Endometrium (tissue), 2 donors: Measurements from ENCODE around the gene SFXN2.
A peak's percentile ranks its signal among the peaks of the same experiment; 100 is the strongest.

Experiments used
- FAIRE-seq: peaks from 2 replicates; lab custom pipeline; 2012; peaks lifted over from hg19 to GRCh38; lab: Jason Lieb, UNC
- donor health status: control.
- donor health status: control.

Gene SFXN2

GRCh38 chr10:102776779-102777456 lies 62.5 kb downstream of the SFXN2 start:
- FAIRE-seq, result peak; percentile 46

GRCh38 chr10:102777711-102778453 lies 63.4 kb downstream of the SFXN2 start:
- no peak for FAIRE-seq

GRCh38 chr10:102778781-102779180 lies 64.3 kb downstream of the SFXN2 start:
- FAIRE-seq, result no peak

GRCh38 chr10:102779680-102780526 lies 65.5 kb downstream of the SFXN2 start:
- FAIRE-seq, result no peak

DNA sequence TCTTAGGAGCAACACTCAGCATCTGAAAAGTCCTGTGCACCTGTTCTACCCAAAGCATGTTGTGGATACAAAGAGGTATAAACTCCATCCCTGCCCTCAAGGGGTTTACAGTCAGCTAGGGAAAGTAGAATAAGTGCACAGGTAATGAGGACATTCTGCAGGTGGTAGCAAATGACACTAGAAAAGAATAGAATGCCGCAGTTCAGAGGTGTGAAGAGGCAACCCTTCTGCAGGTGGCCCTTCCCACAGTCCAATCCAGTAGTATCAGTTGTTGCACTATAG lies 66.0 kb downstream of the SFXN2 start:
- no peak for FAIRE-seq

DNA sequence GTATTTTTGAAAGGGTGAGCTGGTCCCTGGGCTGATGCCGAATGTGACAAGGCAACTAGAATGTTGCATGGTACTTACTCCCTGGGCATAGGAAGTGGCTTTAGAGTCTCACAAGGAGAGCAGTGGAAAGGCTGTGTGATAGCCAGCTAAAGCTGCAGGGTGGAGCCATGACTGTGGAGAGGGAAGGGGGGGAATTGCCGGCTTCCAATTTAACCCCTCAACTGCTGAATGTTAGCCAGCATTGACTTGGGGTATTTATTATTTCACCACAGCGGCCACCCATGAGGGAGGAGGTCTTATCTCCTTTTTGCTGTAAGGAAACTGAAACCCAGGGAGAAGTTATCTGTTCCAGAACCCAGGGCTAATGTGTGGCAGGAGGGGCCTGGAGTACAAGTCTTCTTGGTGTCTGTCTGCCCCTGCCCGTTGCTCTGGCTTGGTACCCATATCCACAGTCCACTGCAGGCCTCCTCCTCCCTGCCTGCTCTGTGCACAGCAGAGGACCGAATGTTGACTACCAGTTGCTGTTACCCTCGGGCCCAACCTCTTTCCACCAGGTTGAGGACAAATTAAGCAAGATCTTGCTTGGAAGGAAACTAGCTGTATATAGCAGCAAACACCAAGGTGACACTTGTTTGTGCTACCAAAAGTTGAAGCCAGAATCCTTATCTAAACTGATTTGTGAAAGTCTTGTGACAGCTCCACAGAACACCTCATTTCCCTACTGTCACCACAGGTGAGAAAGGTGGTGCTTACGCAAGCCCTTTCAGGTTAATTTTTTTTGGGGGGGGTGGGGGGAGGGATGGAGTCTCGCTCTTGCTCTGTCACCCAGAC lies 66.9 kb downstream of the SFXN2 start:
- FAIRE-seq, result no peak

- FAIRE-seq, result no peak
These were observed 67.6 kb downstream of the SFXN2 start for GRCh38 chr10:102781921-102782557.

DNA sequence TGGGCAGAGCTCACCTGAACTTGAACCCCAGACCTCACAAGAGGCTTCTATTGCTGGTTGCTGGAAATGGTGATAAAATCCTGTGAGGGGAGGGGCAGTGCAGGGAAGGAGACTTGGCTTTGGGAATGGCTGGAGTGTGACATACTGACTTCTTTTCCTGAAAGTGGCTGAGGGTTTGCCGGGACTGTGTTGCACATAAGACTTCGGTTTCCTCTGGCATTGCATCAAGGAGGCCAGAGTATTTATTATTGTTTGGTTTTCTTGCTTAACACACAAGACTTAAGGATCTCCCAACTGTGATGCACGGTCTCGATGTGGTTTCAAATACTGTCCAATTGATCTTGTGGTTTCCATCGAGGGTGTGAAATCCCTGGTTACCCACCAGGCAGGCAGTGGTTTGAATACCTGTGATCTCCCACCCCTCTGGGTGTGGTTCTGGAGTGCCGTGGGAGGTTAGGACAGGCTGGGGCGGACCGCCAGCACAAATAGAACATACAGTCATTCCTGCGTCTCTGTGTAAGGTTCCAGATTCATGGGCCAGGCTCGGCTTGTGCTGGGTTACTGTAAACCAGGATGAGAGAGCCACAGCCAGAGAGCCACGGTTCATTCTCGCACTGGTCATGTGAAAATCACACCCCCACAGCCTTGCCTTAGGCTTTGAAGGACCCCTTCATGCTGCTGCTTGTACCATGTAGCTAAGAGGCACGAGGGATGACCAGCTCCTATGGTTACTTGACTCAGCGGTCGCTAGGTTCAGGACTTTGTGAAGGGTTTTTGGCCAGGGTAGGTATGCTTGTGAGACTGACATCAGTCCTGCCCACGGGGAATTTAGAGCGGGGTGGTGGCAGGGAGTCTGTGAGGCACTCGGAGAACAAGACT lies 68.5 kb downstream of the SFXN2 start:
- FAIRE-seq, result no peak

DNA sequence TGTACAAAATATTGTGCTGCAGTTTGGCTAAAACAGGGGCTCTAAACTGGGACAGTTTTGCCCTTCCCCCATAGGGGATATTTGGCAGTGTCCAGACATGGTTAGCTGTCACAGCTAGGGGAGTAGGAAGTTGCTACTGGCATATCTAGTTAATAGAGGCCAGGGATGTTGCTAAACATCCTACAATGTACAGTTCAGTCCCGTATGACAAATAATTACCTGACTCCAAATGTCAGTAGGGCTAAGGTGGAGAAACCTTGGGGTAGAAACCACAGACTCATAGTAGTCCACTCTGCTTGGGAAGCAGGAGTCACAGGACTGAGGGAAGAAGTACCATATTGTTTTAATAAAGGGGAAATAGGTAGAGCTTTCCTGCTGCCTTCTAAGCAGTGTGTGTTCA lies 69.1 kb downstream of the SFXN2 start:
- no peak for FAIRE-seq

GRCh38 chr10:102785818-102786217 lies 71.4 kb downstream of the SFXN2 start:
- no peak for FAIRE-seq

DNA sequence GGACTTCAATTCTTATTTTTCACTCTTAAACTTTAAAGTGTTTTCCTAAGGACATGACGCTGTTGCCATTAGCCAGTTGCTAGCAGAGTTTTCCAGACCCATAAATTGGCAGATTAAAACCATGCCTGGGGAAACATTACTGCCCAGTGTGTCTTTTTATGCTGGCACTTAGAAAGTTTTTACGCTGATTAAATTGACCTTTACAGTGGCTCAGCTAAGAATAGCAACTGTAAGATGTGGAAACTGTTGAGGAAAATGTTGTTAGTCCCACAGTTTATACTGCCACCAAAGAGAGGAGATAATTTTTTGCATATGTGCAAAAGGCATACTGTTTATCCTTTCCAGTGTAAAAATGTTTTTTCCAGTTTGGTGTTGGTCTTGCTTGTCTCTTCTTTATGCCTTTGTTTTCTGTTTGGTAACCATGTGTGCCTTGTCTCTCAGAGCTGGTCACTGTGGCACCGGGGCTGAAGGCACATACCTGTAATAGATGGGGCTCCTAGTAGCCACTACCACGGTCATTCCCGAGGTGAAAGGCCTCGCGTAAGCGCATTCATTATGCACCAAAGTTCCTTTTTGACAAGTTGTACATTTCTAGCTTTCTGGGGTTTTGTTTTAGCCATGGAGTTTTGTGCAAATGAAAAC lies 77.4 kb downstream of the SFXN2 start:
- FAIRE-seq, result no peak
